ENCODE data around the gene IPO4. TPM values are rescaled to one million over a fixed set of nuclear protein-coding genes. Genes with fewer than 3 reads are reported as not detected.

Gene IPO4
- total and polyA plus RNA-seq, 2 of the 13 experiments (the other 11 are each of a cell fraction or from before 2014, with no cell fraction given), result 39.0 to 179 TPM

DNA sequence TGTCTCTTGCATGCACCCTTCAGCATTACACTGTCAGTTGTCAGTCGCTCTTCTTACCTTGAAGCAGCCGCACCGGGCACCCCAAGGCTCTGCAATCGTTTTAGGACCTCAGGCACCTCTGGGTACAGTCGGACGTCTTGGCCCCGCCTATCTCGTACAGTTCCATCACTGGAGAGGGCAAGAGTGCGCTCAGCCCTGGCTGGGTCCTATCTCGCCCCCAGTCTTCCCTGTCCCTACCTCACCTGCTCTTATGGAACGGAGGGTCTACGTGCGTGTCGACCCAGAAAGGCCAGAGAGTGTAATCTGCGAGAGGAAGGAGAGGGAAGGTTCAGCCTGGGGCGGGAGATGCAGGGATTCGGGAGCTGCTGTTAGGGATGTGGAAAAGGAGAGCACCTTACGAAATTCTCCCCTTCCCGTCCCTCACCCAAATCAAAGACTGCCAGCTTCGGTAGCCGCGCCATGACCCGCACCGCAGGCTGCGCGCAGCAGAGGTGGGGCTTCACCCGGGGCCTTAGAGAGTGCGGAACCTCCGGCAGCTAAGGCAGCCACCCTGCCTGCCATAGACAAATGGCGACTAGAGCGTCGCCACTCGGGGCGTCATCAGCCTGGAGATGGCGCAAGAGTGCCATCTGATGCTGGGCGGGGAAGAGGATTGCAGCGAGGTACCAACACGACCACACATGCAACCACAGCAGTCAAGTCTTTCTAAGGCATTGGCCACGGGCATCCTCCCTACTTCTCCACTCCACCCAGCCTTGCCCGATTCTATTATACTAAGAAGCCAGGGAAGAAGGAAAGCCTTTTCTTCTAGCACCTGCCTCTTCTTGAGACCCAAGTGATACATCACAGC lies 27.1 kb upstream of the IPO4 start, which contains the start of gene MDP1 (continued):
- TF ChIP-seq, protein P1, sequence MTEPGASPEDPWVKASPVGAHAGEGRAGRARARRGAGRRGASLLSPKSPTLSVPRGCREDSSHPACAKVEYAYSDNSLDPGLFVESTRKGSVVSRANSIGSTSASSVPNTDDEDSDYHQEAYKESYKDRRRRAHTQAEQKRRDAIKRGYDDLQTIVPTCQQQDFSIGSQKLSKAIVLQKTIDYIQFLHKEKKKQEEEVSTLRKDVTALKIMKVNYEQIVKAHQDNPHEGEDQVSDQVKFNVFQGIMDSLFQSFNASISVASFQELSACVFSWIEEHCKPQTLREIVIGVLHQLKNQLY (CRISPR knock-in tag; IDR thresholded peaks at IDR 0.05), result peak; percentile 89
- TF ChIP-seq ZNF569 (CRISPR knock-in tag; IDR thresholded peaks at IDR 0.05; ENCODE audit: borderline replicate concordance) (peak; percentile 95), ZNF432 (CRISPR knock-in tag; IDR thresholded peaks at IDR 0.05; ENCODE audit: borderline replicate concordance) (no peak), ZNF101 (CRISPR knock-in tag; IDR thresholded peaks at IDR 0.05; ENCODE audit: borderline replicate concordance, low read depth) (no peak), MAFK (conservative IDR thresholded peaks at IDR 0.05 in 1 of 2, IDR thresholded peaks at IDR 0.05 in 1 of 2; ENCODE audit: low read length in 2 of 2) (peak; percentile 6 to 49; a peak in 2 of 4 replicates), RAD51 (IDR thresholded peaks at IDR 0.05; ENCODE audit: borderline replicate concordance) (no peak), SALL2 (CRISPR knock-in tag; IDR thresholded peaks at IDR 0.05) (peak; percentile 99), NFYB (CRISPR knock-in tag; IDR thresholded peaks at IDR 0.05) (peak; percentile 55; the same call in 1 of the 2 replicates), POGZ (CRISPR knock-in tag; IDR thresholded peaks at IDR 0.05) (peak; percentile 98), ZNF501 (CRISPR knock-in tag; IDR thresholded peaks at IDR 0.05) (peak; percentile 99), ZNF747 (CRISPR knock-in tag; IDR thresholded peaks at IDR 0.05; ENCODE audit: borderline replicate concordance) (peak; percentile 90; the same call in 1 of the 2 replicates), MXI1 (IDR thresholded peaks at IDR 0.05; ENCODE audit: borderline replicate concordance, low read depth, low read length) (peak; percentile 94; the same call in 2 of the 3 replicates), ZNF335 (CRISPR knock-in tag; IDR thresholded peaks at IDR 0.05) (peak; percentile 99), ZNF598 (CRISPR knock-in tag; IDR thresholded peaks at IDR 0.05; ENCODE audit: borderline replicate concordance) (peak; percentile 70; the same call in 1 of the 2 replicates), ZNF260 (CRISPR knock-in tag; IDR thresholded peaks at IDR 0.05; ENCODE audit: borderline replicate concordance, low read depth) (0 out of 2 replicates have a peak, but pooled peaks have one; percentile 76), CCAR2 (optimal IDR thresholded peaks at IDR 0.05; ENCODE audit: low read depth, low read length) (peak; percentile 91)
- TF ChIP-seq, protein P2, sequence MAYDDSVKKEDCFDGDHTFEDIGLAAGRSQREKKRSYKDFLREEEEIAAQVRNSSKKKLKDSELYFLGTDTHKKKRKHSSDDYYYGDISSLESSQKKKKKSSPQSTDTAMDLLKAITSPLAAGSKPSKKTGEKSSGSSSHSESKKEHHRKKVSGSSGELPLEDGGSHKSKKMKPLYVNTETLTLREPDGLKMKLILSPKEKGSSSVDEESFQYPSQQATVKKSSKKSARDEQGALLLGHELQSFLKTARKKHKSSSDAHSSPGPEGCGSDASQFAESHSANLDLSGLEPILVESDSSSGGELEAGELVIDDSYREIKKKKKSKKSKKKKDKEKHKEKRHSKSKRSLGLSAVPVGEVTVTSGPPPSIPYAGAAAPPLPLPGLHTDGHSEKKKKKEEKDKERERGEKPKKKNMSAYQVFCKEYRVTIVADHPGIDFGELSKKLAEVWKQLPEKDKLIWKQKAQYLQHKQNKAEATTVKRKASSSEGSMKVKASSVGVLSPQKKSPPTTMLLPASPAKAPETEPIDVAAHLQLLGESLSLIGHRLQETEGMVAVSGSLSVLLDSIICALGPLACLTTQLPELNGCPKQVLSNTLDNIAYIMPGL (CRISPR knock-in tag; IDR thresholded peaks at IDR 0.05; ENCODE audit: borderline replicate concordance in 1 of 2, low read depth in 1 of 2), result peak; percentile 100
- TF ChIP-seq, protein P3, sequence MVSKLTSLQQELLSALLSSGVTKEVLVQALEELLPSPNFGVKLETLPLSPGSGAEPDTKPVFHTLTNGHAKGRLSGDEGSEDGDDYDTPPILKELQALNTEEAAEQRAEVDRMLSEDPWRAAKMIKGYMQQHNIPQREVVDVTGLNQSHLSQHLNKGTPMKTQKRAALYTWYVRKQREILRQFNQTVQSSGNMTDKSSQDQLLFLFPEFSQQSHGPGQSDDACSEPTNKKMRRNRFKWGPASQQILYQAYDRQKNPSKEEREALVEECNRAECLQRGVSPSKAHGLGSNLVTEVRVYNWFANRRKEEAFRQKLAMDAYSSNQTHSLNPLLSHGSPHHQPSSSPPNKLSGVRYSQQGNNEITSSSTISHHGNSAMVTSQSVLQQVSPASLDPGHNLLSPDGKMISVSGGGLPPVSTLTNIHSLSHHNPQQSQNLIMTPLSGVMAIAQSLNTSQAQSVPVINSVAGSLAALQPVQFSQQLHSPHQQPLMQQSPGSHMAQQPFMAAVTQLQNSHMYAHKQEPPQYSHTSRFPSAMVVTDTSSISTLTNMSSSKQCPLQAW (CRISPR knock-in tag; IDR thresholded peaks at IDR 0.05), result peak; percentile 94
- TF ChIP-seq, protein P4, sequence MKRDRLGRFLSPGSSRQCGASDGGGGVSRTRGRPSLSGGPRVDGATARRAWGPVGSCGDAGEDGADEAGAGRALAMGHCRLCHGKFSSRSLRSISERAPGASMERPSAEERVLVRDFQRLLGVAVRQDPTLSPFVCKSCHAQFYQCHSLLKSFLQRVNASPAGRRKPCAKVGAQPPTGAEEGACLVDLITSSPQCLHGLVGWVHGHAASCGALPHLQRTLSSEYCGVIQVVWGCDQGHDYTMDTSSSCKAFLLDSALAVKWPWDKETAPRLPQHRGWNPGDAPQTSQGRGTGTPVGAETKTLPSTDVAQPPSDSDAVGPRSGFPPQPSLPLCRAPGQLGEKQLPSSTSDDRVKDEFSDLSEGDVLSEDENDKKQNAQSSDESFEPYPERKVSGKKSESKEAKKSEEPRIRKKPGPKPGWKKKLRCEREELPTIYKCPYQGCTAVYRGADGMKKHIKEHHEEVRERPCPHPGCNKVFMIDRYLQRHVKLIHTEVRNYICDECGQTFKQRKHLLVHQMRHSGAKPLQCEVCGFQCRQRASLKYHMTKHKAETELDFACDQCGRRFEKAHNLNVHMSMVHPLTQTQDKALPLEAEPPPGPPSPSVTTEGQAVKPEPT (CRISPR knock-in tag; IDR thresholded peaks at IDR 0.05; ENCODE audit: low read depth), result peak; percentile 96
- TF ChIP-seq, protein P5, sequence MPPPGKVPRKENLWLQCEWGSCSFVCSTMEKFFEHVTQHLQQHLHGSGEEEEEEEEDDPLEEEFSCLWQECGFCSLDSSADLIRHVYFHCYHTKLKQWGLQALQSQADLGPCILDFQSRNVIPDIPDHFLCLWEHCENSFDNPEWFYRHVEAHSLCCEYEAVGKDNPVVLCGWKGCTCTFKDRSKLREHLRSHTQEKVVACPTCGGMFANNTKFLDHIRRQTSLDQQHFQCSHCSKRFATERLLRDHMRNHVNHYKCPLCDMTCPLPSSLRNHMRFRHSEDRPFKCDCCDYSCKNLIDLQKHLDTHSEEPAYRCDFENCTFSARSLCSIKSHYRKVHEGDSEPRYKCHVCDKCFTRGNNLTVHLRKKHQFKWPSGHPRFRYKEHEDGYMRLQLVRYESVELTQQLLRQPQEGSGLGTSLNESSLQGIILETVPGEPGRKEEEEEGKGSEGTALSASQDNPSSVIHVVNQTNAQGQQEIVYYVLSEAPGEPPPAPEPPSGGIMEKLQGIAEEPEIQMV (CRISPR knock-in tag; IDR thresholded peaks at IDR 0.05; ENCODE audit: low read depth), result peak; percentile 70

All from HepG2 (cell line).